Karpas-422 (cell line): ENCODE results near the gene LTV1. TPM values are rescaled to one million over a fixed set of nuclear protein-coding genes. Genes with fewer than 3 reads are reported as not detected.

Experiments
- DNase-seq: peaks from one replicate; pipeline ENCODE4 v3.0.0-alpha.2; 2015
- H2AFZ ChIP-seq: fragments of 200-600 bp; sonication (generic); 2 replicates; pipeline ENCODE4 v1.6.1; 2014; ENCODE audit warnings: antibody characterized with exemption, low read length, mixed read lengths
- H3K27ac ChIP-seq: fragments of 200-600 bp; sonication (generic); 2 replicates; pipeline ENCODE4 v1.5.1; 2014; ENCODE audit warnings: mild to moderate bottlenecking, low read length, moderate library complexity
- H3K27me3 ChIP-seq: fragments of 200-600 bp; sonication (generic); 2 replicates; pipeline ENCODE4 v1.6.1; 2014; ENCODE audit warnings: low read length, mixed read lengths
- H3K36me3 ChIP-seq: fragments of 200-600 bp; sonication (generic); 2 replicates; pipeline ENCODE4 v1.6.1; 2014; ENCODE audit warnings: low read length, mixed read lengths; ENCODE audit not compliant: insufficient read depth
- H3K4me1 ChIP-seq: fragments of 200-600 bp; sonication (generic); 2 replicates; pipeline ENCODE4 v1.6.1; 2014; ENCODE audit warnings: mild to moderate bottlenecking, low read length, mixed read lengths
- H3K4me2 ChIP-seq: fragments of 200-600 bp; sonication (generic); 2 replicates; pipeline ENCODE4 v1.6.1; 2014; ENCODE audit warnings: low read length, low read depth, mild to moderate bottlenecking; ENCODE audit not compliant: poor library complexity, severe bottlenecking
- H3K4me3 ChIP-seq: fragments of 200-600 bp; sonication (generic); 2 replicates; pipeline ENCODE4 v1.5.1; 2014; ENCODE audit warnings: mild to moderate bottlenecking, antibody characterized with exemption, low read length, mixed read lengths
- H3K79me2 ChIP-seq: fragments of 200-600 bp; sonication (generic); 2 replicates; pipeline ENCODE4 v1.6.1; 2014; ENCODE audit warnings: mild to moderate bottlenecking, low read length, mixed read lengths
- H3K9ac ChIP-seq: fragments of 200-600 bp; sonication (generic); 2 replicates; pipeline ENCODE4 v1.6.0; 2014; ENCODE audit warnings: low read length
- H3K9me2 ChIP-seq: fragments of 200-600 bp; sonication (generic), shearing (Covaris generic); replicated peaks from 2 replicates; pipeline ENCODE4 v1.6.0; 2014; ENCODE audit warnings: mild to moderate bottlenecking, low read length, moderate library complexity; ENCODE audit not compliant: insufficient read depth
- H3K9me3 ChIP-seq: fragments of 300-700, 200-600 bp; sonication (generic); 2 replicates; pipeline ENCODE4 v1.6.1; 2014; ENCODE audit warnings: low read length, mixed read lengths
- H4K20me1 ChIP-seq: fragments of 200-600 bp; sonication (generic); 2 replicates; pipeline ENCODE4 v1.6.1; 2014; ENCODE audit warnings: mild to moderate bottlenecking, antibody characterized with exemption, low read length, low read depth; ENCODE audit not compliant: insufficient read depth
- total RNA-seq: library from RNA; depleted of rRNA; stranded (reverse); fragments of >200 nt; shearing (Covaris generic); gene quantifications from 2 replicates; pipeline ENCODE4 v1.2.3, GENCODE V29; 2014; ENCODE audit warnings: low replicate concordance

The LTV1 gene
- total RNA-seq, 1 experiment from 2014 or later = 19.4 TPM

DNA sequence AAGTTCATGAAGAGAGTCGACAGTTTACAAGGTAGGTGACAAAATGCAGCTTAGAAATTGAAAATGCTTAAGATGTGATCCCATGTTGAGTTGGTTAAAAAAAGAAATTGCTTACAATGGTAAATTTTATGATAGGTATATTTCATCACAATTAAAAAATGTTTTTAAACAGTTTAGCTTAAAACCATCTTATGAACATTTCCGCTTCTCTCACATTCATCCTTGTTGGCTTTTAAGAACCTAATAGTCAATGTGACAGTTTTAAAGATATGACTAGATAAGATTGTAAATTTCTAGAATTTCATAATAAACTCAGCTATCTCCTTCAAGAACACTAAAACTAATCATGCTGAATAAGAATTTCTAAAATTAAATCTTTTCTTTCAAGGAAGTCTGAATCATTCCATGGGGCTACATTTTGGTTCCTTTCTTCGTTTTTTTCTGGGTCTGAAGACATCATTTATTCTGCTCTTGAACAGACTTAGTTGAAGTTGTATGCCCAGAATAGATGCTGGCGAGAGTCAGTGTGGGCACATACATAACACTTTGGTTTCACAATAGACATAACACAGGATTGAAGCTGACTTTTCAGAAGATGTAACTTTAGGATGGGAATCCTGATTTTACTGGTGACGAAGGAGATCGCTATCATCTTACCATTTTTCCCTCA is 35.9 kb upstream of the LTV1 start:
- no peak overlapping the region for H2AFZ ChIP-seq
- no peak for DNase-seq
- H3K9me3 ChIP-seq = no peaks in the 10 kb centered on the region

GRCh38 chr6:143810745-143811144 is 32.4 kb upstream of the LTV1 start:
- DNase-seq = no peak

More for the DNA sequence above, 35.9 kb upstream of the LTV1 start:
- no peaks in the 10 kb centered on the region for H3K9me2 ChIP-seq
- H3K27me3 ChIP-seq = no peaks in the 10 kb centered on the region
- no peak overlapping the region for H3K4me3 ChIP-seq
- H3K36me3 ChIP-seq = no peaks in the 10 kb centered on the region
- no peak overlapping the region for H3K9ac ChIP-seq
- H3K79me2 ChIP-seq = no peaks in the 10 kb centered on the region
- H3K4me1 ChIP-seq = no peaks in the 10 kb centered on the region
- H4K20me1 ChIP-seq = no peaks in the 10 kb centered on the region
- H3K27ac ChIP-seq = no peak overlapping the region
- no peak overlapping the region for H3K4me2 ChIP-seq

GRCh38 chr6:143811501-143812157 is 31.5 kb upstream of the LTV1 start:
- H3K79me2 ChIP-seq = no peaks in the 10 kb centered on the region
- H2AFZ ChIP-seq = no peak overlapping the region
- H3K9me2 ChIP-seq = no peaks in the 10 kb centered on the region
- H3K27me3 ChIP-seq = no peaks in the 10 kb centered on the region
- H3K27ac ChIP-seq = no peak overlapping the region
- DNase-seq = no peak
- no peak overlapping the region for H3K4me3 ChIP-seq
- H4K20me1 ChIP-seq = no peaks in the 10 kb centered on the region
- H3K36me3 ChIP-seq = no peaks in the 10 kb centered on the region
- H3K4me2 ChIP-seq = no peak overlapping the region
- H3K4me1 ChIP-seq = no peaks in the 10 kb centered on the region
- H3K9me3 ChIP-seq = no peaks in the 10 kb centered on the region
- H3K9ac ChIP-seq = no peak overlapping the region

More at GRCh38 chr6:143810745-143811144, 32.4 kb upstream of the LTV1 start:
- H3K9me2 ChIP-seq = no peaks in the 10 kb centered on the region
- no peak overlapping the region for H3K4me3 ChIP-seq
- H3K9me3 ChIP-seq = no peaks in the 10 kb centered on the region
- H3K4me2 ChIP-seq = no peak overlapping the region
- no peak overlapping the region for H3K9ac ChIP-seq
- no peaks in the 10 kb centered on the region for H3K27me3 ChIP-seq
- no peak overlapping the region for H3K27ac ChIP-seq
- H3K79me2 ChIP-seq = no peaks in the 10 kb centered on the region
- no peaks in the 10 kb centered on the region for H3K4me1 ChIP-seq
- H4K20me1 ChIP-seq = no peaks in the 10 kb centered on the region
- no peaks in the 10 kb centered on the region for H3K36me3 ChIP-seq
- H2AFZ ChIP-seq = no peak overlapping the region

DNA sequence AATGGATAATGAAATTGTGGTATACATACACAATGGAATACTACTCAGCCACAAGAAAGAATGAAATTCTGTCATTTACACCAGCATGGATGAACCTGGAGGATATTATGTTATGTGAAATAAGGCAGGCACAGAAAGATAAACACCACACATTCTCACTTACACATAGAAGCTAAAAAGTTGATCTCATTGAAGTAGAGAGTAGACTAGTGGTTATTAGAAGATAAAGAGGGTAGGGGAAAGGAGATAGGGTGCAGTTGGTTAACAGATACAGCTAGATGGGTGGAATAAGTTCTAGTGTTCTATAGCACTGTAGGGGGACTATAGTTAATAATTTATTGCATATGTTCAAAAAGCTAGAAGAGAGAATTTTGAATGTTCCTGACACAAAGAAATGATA is 25.5 kb upstream of the LTV1 start:
- H3K27ac ChIP-seq = no peak overlapping the region
- no peak overlapping the region for H2AFZ ChIP-seq
- no peaks in the 10 kb centered on the region for H3K36me3 ChIP-seq
- H3K9me2 ChIP-seq = no peaks in the 10 kb centered on the region
- H3K9ac ChIP-seq = no peak overlapping the region
- H3K4me1 ChIP-seq = no peaks in the 10 kb centered on the region
- no peaks in the 10 kb centered on the region for H3K9me3 ChIP-seq
- H4K20me1 ChIP-seq = no peaks in the 10 kb centered on the region
- DNase-seq = no peak
- H3K4me3 ChIP-seq = no peak overlapping the region
- H3K4me2 ChIP-seq = no peak overlapping the region
- no peaks in the 10 kb centered on the region for H3K79me2 ChIP-seq
- no peaks in the 10 kb centered on the region for H3K27me3 ChIP-seq

GRCh38 chr6:143821359-143821758 is 21.8 kb upstream of the LTV1 start:
- Histone ChIP-seq H2AFZ (no peak overlapping the region), H4K20me1 (no peaks in the 10 kb centered on the region), H3K9ac (no peak overlapping the region), H3K27me3 (no peaks in the 10 kb centered on the region), H3K9me2 (no peaks in the 10 kb centered on the region), H3K4me3 (no peak overlapping the region), H3K79me2 (no peaks in the 10 kb centered on the region), H3K36me3 (no peaks in the 10 kb centered on the region), H3K9me3 (no peaks in the 10 kb centered on the region), H3K4me1 (no peaks in the 10 kb centered on the region), H3K4me2 (no peak overlapping the region), H3K27ac (no peak overlapping the region)
- no peak for DNase-seq

DNA sequence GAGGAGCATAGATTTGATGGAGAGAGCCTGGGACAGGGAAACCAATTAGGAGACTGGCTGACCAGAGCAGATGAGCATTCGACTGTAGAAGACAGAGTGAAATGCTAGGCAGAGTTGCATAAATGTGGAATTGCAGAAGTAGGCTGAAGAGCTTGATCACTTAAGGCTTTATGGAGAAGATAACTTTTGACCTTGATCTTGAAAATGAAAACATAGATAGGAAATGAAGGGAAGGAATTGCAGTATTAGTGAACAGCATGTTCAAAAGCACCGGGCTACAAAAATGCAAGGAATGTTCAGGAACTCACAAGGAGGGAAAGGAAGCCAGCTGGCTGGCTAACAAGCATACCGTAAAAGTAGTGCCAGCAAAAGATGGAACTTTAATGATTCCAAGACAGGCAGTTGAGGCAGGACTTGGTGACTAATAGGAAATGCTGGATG is 20.5 kb upstream of the LTV1 start:
- Histone ChIP-seq H3K36me3 (no peaks in the 10 kb centered on the region), H3K9me3 (no peaks in the 10 kb centered on the region), H2AFZ (no peak overlapping the region), H3K4me3 (no peak overlapping the region), H4K20me1 (no peaks in the 10 kb centered on the region), H3K27ac (no peak overlapping the region), H3K9ac (no peak overlapping the region), H3K79me2 (no peaks in the 10 kb centered on the region), H3K4me1 (no peaks in the 10 kb centered on the region), H3K27me3 (no peaks in the 10 kb centered on the region), H3K4me2 (no peak overlapping the region), H3K9me2 (no peaks in the 10 kb centered on the region)
- DNase-seq = no peak

DNA sequence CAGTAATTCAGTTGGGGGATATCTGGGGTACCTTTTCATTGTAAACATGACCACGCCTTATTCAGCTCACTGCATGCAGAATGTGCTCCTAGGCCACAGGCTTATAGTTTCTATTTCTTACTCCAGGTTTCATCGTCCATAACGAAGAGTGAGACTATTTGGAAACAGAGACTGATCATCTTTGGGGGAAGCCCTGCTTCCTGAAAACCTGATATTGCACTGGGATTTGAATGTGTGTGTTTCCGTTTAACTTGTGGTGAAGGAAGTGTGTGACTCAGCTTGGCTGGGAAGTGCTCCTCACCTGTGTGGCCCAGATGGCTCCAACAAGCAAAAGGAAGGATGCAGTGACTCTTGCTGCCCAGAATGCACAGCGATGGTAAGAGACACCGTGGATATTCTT is 19.6 kb upstream of the LTV1 start:
- H3K36me3 ChIP-seq = no peaks in the 10 kb centered on the region
- no peaks in the 10 kb centered on the region for H4K20me1 ChIP-seq
- no peaks in the 10 kb centered on the region for H3K4me1 ChIP-seq
- no peaks in the 10 kb centered on the region for H3K9me2 ChIP-seq
- no peaks in the 10 kb centered on the region for H3K9me3 ChIP-seq
- no peak overlapping the region for H3K4me2 ChIP-seq
- H3K4me3 ChIP-seq = no peak overlapping the region
- no peak overlapping the region for H3K9ac ChIP-seq
- DNase-seq = no peak
- no peaks in the 10 kb centered on the region for H3K79me2 ChIP-seq
- no peak overlapping the region for H3K27ac ChIP-seq
- no peak overlapping the region for H2AFZ ChIP-seq
- H3K27me3 ChIP-seq = no peaks in the 10 kb centered on the region

DNA sequence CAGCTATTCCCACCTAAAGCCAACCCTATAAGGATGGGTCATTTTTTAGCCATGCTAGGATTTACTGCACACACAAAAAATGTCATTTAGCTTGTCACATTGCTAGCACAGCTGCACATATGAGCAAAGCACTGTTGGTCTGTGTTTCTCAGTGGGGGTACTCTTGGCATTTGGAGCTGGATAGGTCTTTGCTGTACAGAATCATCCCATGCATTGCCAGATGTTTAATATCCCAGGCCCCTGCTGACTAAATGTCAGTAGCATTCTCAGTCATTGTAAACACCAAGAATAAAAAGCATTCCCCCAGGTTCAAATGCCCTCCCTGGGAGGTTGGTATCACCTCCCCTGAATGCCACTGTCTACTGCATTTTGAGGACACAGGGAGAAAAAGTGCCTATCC is 14.6 kb upstream of the LTV1 start:
- no peak overlapping the region for H3K9ac ChIP-seq
- no peak overlapping the region for H2AFZ ChIP-seq
- H3K9me2 ChIP-seq = no peaks in the 10 kb centered on the region
- no peaks in the 10 kb centered on the region for H4K20me1 ChIP-seq
- H3K36me3 ChIP-seq = no peaks in the 10 kb centered on the region
- no peaks in the 10 kb centered on the region for H3K9me3 ChIP-seq
- H3K4me2 ChIP-seq = no peak overlapping the region
- no peak overlapping the region for H3K27ac ChIP-seq
- H3K4me3 ChIP-seq = no peak overlapping the region
- H3K27me3 ChIP-seq = no peaks in the 10 kb centered on the region
- H3K4me1 ChIP-seq = no peaks in the 10 kb centered on the region
- no peaks in the 10 kb centered on the region for H3K79me2 ChIP-seq
- DNase-seq = no peak
